Activated CD4-positive, alpha-beta T cell treated with anti-CD3 and anti-CD28 coated beads, Interleukin-2, amount 50 U/mL, for 4 hours (primary cell): ENCODE results near the gene CAP2.

ENCODE experiments used
- DNase-seq, 2 experiments: peaks; one replicate each; pipeline ENCODE4 v3.0.0-alpha.2; 2020

The CAP2 gene

DNA sequence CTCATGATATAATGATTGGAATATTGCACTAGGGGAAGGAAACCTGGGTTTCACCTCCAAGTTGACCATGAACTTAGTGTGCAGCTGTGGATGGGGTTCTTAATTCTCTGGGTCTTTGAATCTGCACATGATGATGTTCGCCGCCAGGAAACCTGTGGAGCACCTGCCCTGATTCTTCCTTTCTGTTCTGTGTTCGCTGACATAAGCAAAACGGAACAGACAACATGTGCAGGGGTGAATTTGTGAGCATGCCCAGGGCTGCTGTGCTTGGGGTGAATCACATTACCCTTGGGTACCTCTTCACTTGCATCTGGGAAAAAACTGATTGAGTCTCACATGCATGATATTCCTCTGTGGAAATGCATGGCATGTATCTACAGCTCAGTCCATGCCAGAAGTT is 48.8 kb downstream of the CAP2 start:
- DNase-seq = no peak

DNA sequence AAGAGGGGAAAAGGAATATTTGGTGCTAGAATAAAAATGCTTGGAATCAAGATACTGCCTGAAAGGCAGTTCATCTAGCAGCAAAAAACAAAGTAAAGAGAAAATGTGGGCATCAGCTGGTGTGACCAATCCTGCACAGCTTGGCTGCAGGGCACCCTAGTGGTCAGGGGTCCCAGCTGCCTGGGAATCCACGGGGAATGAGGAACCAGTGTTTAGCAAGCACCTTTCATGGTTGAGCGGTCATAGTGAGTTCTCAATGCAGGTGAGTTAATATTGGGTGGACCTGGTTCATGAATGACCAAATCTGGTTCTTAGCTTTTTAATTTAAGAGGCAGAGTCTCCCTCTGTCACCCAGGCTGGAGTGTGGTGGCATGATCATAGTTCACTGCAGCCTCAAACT is 53.3 kb downstream of the CAP2 start:
- DNase-seq = no peak

DNA sequence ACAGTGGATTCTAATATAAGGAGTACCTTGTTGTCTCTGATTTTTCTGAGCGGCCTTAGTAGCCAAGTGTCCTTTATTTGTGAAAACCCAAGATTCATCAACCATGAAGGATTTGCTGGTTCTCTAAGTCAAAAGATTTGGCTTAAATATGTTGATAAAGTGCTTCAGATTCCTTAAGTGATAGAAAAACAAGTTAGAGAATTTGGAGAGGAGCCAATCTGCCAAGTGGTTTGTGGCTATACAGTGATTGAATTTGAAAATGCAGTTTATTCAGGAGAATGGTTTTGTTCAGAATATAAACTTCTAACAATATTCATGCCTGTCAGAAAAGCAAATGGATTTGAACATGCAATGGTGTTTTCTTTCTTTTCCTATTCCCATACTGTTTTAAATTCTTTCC is 54.8 kb downstream of the CAP2 start:
- no peak for DNase-seq

DNA sequence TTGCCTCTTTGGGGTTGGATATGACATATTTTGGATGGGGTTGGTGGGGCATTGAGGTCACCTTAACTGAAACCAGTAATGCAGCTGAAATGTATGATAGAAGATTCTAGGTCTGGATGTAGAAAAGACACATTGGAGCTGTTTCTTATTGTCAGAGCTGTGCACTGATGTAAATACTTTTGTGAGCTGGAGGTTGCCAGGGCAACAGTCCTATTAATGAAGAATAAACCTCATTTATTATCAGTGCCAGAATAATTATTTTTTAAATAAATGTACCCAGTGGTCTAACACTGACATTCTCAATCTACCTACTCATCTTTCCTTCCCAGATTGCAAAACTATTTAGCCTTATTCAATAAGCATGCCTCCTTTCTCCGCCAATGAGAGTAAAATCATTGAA is 57.0 kb downstream of the CAP2 start:
- DNase-seq = no peak

DNA sequence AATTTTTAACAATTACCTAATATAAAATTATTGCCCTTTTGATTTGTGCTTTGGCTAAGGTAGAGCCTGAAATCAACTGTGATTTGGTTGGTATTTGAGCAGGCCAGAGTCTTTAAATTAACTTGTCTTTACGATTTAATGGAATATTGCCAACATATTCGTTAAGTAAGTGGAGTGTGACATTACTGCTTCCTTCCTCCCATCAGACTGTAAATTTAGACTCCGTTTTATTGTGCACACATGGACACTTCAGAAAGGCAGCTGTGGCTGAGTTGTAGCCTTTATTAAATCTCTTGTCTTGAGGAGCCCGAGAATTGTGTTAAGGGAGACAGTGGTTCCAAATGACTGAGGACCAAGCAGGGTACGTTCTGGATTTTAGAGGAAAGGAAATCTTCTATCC is 57.4 kb downstream of the CAP2 start:
- no peak for DNase-seq

DNA sequence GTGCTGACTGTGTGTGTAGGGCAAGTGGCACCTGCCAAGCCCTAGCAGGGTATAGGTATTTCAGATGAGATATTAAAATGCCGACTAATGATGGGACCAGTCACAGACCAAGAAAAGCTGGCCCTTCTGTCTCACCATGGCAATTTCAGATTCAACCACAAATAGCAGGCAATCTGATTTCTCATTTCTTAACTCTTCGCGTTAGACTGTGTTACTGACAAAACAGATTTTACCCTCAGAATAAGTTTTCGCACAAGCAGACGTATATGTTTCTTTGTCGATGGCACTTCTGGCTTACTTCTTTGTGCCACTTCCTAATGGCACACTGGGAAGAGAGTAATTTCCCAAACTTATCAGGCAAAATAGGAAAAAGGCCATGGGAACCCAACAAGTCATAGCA is 58.7 kb downstream of the CAP2 start:
- no peak for DNase-seq

DNA sequence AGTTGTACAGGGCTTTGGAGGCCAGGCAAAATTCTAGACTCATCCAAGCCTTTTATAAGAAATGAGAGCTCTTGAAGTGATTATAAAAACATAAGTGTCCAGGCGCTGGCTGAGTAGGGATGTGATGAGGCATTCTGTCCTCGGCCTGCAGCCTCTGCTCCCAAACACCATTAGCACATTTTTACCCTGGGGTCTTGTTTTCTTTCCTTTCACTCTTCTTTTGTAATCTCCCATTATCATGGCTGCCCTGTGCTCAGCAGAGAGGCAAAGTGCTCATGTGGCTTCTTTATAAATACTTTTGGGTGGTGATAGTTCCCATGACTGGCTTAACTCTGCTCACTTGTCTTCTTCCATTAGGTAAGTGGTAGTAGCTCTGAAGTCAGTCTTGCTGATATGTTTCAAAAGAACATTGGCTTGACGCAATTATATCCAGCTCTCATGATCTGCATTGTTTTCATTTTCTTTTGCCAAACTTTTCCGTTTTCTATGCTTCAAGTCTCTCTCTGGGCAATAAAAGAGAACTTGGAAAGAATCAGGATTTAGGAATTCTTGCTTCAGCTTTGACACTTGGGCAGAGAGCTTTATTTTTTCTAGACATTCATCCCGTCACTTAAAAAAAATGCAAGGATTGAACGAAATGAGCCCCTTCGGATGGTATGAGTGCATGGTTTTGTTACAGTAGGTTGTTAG is 61.1 kb downstream of the CAP2 start:
- DNase-seq = no peak

DNA sequence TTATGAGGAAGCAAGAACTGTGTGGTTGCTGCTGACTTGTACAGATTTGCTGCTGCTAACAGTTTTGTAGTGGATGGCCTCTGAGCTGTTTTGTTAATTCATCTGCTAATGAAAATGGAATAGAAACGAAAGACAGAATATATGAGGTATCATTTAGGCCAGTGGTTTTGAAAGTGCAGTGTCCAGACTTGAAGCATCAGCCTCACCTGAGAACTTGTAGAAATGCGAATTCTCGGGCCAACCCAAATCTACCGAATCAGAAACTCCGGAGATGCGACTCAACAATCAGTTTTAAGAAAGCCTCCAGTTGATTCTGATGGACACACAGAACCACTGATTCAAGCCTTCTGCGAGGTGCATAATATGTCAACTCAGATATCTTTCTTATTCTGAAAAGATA is 62.5 kb downstream of the CAP2 start:
- DNase-seq = no peak

DNA sequence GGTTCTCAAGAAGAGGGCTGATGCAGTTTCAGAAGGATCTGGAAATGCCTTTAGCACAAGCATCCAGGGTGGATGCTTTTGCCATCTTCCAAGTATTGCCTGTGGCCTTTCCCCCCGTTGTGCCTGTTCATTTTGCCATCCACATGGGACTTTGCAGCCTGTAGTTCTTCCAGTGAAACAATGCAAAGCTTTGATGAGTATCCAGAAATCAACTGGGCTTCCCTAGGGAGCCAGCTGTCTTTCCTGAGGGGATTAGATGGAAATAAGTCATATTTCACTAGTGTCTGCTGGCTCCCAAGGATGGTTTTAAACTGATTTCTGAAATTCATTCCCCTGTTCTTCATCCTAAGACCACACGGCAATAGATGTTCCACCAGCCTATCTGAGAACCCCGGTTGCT is 63.3 kb downstream of the CAP2 start:
- DNase-seq = no peak

DNA sequence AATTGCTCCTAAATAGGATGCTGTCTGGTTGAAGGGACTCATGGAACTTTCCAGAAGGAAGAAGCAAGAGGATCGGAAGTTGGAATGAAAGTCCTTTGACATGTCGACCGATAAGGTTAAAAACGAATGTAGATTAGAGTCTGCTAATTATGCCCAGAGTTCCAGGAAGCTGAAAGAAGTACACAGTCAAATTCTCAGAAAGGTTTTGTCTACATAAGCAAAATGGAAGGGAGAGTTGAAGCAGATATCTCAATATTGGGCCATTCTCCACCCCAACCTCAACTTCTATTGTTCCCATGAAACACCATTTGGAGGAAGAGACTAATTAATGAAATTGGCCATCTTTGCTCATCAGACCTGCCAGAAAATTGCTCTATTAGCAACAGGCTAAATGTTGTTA is 64.0 kb downstream of the CAP2 start:
- DNase-seq = no peak

DNA sequence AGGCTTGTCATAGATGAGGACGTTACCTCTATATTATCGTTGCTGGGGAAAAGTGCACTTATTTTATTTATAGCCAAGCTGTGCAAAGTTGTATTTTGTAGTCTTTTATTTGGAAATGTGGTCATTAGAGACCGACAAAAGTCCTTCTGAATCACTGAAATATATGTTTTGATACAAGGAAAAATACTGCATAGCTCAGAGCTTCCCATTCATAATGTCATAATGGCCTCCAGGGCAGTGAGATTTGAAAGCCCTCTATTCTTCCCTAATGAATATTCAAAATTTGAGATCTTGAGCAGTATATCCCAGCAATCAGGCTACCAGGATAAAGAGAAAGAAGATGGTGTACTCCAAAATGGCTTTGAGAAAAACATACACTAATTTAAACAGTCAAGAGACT is 64.6 kb downstream of the CAP2 start:
- no peak for DNase-seq

DNA sequence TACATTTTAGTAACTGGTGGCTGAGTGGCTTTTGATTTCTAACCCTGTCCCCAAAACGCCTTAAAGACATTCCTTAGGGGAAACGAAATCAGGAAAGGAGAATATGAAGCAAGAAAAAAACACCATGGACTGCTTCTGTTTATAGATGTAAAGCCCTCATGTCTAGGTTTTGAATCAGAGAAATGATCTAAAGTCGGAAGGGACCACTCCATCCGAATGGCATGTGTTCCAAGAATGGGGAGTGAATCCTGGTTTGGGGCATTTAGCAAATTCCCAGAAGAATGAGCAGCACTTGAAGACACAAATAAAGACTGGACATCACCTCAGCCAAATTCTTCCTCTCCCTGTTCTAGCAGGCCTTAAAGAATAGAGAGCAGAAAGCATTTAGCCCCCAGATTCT is 65.6 kb downstream of the CAP2 start:
- DNase-seq = no peak

DNA sequence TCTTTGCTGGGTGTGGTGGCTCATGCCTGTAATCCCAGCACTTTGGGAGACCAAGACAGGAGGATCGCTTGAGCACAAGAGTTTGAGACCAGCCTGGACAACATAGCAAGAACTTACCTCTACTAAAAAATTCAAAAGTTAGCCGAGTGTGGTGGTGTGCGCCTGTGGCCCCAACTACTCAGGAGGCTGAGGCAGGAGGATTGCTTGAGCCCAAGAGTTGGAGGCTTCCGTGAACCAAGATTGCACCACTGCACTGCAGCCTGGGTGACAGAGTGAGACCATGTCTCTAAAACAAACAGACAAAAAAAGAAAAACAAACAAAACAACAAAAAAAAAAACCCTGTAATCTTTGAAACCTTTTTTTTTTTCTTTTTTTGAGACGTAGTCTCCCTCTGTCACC is 67.5 kb downstream of the CAP2 start:
- DNase-seq = no peak

DNA sequence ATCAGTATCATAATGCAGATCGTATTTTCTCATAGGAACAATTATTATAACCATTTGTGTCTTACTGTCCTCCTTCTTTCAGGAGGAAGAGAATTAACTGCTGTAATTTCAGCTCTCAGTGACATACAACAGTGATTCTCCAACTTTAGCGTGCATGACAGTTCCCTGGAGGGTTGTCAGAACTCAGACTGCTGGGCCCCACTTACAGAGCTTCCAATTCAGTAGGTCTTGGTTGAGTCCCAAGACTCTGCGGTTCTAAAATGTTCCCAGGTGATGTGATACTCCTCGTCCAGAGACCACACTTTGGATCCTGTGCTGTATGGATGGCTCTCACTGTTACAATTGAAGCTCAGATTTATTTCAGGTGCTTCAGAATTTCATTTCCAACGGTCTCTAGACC is 72.8 kb downstream of the CAP2 start:
- DNase-seq = no peak

DNA sequence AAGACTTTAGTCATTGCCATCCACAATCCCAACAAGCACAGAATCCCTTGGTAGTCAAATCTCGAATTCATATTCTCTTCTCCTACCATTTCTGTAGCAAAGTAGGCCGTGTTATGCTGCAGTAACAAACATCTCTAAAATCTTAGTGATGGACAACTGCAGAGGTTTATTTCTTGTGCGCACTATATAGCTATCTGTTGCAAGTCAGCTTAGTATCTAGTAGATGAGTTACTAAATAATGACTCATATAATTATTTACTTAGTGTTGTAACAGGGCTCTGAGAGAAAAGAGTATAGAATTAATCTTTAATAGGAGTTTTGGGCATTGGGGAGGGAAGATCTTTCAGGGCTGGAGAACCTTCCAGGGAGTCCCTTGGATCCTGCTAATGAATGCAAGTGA is 73.3 kb downstream of the CAP2 start:
- no peak for DNase-seq

DNA sequence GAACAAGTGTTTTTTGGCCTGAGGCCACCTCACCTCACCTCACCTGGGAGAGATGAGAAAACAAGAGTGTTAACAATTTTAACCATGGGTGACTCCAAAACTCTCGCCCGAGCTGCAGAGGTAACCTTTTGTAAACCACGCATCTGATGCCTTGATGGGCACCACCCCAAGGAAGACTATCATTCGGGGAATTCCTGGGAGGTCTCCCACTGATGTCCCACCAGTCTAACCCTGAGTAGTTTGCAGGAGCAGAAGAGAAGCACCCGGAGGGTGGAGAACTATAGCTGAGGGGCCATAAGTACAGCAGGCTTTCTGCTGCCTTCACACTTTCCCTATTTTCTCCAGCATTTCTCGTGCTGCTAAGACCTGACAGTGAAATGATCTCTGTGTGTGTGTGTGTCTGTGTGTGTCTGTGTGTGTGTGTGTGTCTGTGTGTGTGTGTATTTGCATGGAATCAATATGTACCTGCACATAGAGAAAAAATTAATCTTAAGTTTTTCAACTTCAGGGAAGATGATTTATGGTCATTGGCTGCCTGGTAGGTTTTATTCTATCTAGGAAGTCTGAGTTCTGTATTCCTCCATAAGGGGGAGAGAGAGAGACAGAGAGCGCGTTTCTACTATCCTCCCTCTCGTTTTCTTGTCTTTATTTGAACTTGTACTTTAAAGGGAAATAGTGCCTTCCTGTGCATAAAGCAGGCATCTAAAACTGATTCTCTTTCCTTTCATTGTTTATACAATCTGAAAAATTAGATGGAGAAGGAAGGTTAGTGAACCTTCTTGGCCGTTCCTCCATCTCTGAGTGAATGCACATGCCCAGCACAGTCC is 75.8 kb downstream of the CAP2 start:
- no peak for DNase-seq

DNA sequence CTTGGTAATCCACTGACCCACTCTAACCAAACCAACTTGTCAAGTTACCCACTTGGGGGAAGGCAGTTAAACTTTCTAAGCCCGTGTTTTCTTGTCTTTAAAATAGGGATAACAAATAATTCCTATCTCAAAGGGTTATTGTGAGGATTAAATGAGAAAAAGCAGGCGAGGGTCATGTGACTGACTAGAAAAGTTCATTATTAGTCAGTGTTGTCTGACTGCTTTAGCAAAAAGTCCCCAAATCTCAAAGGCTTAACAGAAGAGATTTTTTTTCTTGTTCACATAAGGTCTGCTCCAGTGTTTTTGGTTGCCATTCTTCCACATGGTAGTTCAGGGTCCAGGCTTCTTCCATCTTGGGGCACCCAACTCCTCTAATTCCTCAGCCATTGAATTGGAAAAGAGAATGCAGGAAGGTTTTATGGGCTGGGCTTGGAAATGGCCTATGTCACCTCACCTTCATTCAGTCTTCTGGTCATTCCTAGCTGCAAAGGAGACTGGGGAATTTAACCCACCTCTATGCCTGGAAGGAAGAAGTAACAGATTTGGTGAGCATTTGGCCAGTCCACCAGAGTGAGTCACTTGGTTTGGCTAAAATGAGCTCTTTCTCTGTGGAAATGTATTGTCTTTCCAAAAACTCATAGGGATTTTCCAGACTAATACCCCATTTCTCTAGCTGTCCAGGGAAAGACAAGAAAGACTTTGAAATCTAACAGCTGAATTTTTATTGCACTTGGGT is 77.0 kb downstream of the CAP2 start:
- DNase-seq = no peak

DNA sequence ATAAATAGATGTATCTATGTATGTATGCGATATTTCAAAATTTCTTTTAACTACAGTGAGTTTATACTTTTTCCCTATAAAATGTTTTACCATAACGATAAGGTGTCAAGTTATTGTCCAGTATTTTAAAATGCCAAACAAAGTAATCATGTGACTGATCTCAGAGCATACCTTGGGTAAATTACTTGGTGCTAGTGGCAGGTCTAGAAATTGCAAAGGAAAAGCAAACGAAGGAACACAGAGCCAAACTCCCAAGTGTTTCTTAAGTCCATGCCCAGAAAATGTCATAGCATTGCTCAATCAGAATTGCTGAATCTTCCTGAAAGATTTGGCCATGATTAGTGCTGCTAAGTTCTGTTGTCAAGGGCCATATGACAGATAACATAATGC is 77.5 kb downstream of the CAP2 start:
- DNase-seq = no peak

DNA sequence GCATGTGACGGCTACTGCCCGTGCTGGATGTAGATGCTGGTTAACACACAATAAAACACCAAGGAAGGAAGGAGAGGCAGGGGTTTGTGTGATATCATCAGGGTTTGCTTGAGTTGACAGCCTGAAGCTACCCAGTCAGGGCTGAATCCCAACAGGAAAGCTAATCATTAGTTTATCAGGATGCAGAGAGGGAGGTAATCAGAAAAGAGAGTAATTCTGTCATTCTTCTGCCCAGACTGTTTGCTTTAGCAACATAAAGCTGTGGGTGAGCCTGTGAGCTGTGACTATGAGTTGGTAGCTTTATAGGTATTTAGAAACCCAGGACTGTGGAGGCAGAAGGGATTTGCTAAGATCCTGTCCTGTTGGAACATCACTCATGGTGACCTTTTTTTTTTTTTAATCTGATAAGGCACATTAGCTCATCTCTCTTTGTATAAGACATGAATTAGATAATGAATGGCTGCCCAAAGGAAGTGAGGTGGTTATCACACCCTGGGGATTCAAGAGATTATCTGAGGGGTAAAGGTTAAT is 79.3 kb downstream of the CAP2 start:
- DNase-seq = no peak

DNA sequence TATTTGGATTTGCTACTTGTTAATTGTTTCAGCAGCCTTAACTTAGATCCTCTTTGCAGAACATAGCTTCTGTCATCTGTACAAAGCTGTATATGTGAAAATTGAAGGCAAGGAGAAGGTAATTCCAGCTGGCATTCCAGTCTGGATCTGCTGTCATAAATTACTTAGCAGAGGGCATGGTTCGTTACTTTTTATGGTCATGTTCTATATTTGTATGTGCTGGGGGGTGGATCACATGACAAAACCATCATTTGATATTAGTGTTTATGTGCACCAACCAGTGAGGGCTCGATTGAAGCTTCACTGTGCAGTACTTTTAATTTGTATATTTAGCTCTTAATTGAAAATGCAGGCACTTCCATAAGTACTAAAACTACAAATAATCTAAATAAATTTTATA is 80.2 kb downstream of the CAP2 start:
- no peak for DNase-seq

DNA sequence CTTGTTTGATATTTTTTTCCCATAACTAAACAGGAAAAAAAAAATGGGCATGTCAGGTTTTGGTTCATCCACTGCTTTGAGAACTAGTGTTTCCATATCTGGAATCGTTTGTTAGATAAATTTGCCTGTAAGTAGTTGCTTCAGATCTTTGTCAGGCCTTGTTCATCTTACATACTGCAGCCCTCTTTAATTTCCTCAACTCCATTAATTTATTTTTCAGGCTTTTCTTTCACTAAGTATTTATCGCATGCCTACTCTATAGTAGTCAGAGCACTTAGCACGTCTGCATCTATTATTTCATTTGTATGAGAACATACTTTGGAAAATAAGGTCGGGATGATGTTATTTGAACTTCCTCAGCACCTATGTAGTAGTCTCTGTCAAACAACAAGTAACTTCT is 80.9 kb downstream of the CAP2 start:
- no peak for DNase-seq

DNA sequence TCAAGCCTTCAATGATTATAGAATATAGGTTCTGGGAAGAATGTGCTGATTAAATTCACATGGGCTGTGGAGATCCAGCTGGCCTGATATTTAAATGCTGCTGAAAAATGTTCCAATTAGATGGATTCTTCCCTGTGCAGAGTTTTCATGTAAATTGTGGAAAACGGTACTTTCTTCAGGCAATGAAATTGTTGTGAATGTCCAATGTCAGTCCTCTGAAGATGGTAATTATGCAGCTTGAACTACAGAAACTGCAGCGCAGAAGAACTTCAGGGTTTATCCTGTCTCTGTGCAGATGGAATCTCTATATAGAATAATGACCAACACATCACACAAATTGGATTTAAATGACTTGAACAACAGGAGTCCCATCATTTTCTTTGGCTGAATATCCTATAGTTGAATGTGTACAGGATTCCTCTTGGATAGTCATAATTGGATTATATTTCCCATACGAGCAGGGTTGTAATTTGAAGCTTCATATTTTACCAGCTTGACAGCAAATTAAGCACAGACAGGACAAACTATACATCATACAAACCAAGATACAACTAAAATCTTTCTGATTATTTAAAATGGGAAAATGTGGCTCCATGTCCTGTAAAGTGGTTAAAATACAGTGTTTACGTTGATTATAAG is 82.3 kb downstream of the CAP2 start:
- no peak for DNase-seq

DNA sequence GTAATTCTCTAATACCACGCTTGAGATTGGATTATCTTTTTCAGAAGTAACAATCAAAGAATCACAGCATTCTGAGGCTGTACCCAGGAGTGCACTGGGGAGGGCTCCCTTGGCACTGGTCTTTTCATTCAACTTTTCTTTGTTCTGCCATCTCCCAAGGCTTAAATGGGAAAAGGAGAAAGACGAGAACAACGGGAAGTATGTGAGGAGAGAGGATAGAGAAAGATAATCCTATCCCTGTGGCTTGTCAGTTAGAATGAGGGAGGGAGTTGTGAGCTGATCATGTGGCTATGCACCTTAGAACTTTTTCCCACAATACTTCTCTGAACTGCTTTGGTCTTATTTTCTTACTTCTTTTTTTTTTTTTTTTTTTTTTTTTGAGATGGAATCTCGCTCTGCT is 83.1 kb downstream of the CAP2 start:
- DNase-seq = no peak
